IMR-90 (cell line): ENCODE results near the gene PHAF1. TPM values are rescaled to one million over a fixed set of nuclear protein-coding genes. Genes with fewer than 3 reads are reported as not detected.

Experiments
- ATAC-seq: fragments of 200-7000 bp; cut with Tn5 transposase; 2 replicates; pipeline ENCODE4 v1.9.1; 2020; ENCODE audit warnings: low read depth, mild to moderate bottlenecking, moderate library complexity
- BruUV-seq: library from RNA; stranded (reverse); fragments of 400-500 nt; replicated peaks from 2 replicates; lab custom pipeline; 2021; lab: Mats Ljungman, UMichigan
- CTCF ChIA-PET: fragments of 300-600 bp; formaldehyde crosslinking; extraction: SDS; loops from one replicate; lab custom pipeline; 2021; ENCODE audit warnings: antibody characterized with exemption; lab: Yijun Ruan, JAX
- POLR2A ChIA-PET: fragments of 300-600 bp; sonication (Branson Sonifier 250); formaldehyde crosslinking; loops from one replicate; lab custom pipeline; 2022; ENCODE audit warnings: antibody characterized with exemption; ENCODE audit not compliant: unreplicated experiment; lab: Charles Lee
- DNase-seq: peaks from one replicate; pipeline ENCODE4 v3.0.0; 2013
- H2AFZ ChIP-seq: replicated peaks from 2 replicates; pipeline ENCODE3; 2013; ENCODE audit warnings: low read length, mild to moderate bottlenecking; ENCODE audit not compliant: poor library complexity
- H2AK5ac ChIP-seq: 2 replicates; pipeline ENCODE4 v1.6.1; 2013; ENCODE audit warnings: low read depth, low read length, inconsistent platforms
- H2AK9ac ChIP-seq: replicated peaks from 2 replicates; pipeline ENCODE3; 2013; ENCODE audit warnings: mild to moderate bottlenecking, low read depth, low read length, moderate library complexity; ENCODE audit not compliant: poor library complexity
- H2BK120ac ChIP-seq: 2 replicates; pipeline ENCODE4 v1.6.1; 2013; ENCODE audit warnings: low read depth, low read length, inconsistent platforms
- H2BK15ac ChIP-seq: 3 replicates; pipeline ENCODE4 v1.6.1; 2013; ENCODE audit warnings: low read depth, low read length, inconsistent platforms
- H2BK20ac ChIP-seq: 2 replicates; pipeline ENCODE4 v1.6.1; 2013; ENCODE audit warnings: low read depth, mild to moderate bottlenecking, inconsistent platforms, low read length, moderate library complexity
- H2BK5ac ChIP-seq: 2 replicates; pipeline ENCODE4 v1.6.1; 2013; ENCODE audit warnings: mild to moderate bottlenecking, low read depth, low read length, inconsistent platforms; ENCODE audit not compliant: poor library complexity, severe bottlenecking
- H3K14ac ChIP-seq: replicated peaks from 2 replicates; pipeline ENCODE4 v1.6.1; 2013; ENCODE audit warnings: low read depth, low read length, inconsistent platforms
- H3K18ac ChIP-seq: 2 replicates; pipeline ENCODE4 v1.6.1; 2013; ENCODE audit warnings: low read depth, low read length, control low read depth
- H3K23ac ChIP-seq: 2 replicates; pipeline ENCODE4 v1.6.1; 2013; ENCODE audit warnings: low read depth, low read length, inconsistent platforms
- H3K27ac ChIP-seq: 2 replicates; pipeline ENCODE4 v1.5.1; 2013; ENCODE audit warnings: mild to moderate bottlenecking, control low read depth, low read length; ENCODE audit not compliant: insufficient read depth
- H3K27me3 ChIP-seq: 2 replicates; pipeline ENCODE4 v1.6.1; 2013; ENCODE audit warnings: low read length; ENCODE audit not compliant: control insufficient read depth, insufficient read depth
- H3K36me3 ChIP-seq: 2 replicates; pipeline ENCODE4 v1.6.1; 2013; ENCODE audit warnings: low read length, mixed read lengths; ENCODE audit not compliant: control insufficient read depth, insufficient read depth
- H3K4ac ChIP-seq: 2 replicates; pipeline ENCODE4 v1.6.1; 2013; ENCODE audit warnings: low read depth, low read length, inconsistent platforms
- H3K4me1 ChIP-seq: 2 replicates; pipeline ENCODE4 v1.6.1; 2013; ENCODE audit warnings: low read length, mixed read lengths; ENCODE audit not compliant: control insufficient read depth, insufficient read depth
- H3K4me2 ChIP-seq: 2 replicates; pipeline ENCODE4 v1.6.1; 2013; ENCODE audit warnings: low read depth, mild to moderate bottlenecking, control low read depth, low read length, moderate library complexity
- H3K4me3 ChIP-seq: 2 replicates; pipeline ENCODE4 v1.5.1; 2013; ENCODE audit warnings: low read depth, mild to moderate bottlenecking, control low read depth, low read length, moderate library complexity; ENCODE audit not compliant: insufficient read depth
- H3K56ac ChIP-seq: 2 replicates; pipeline ENCODE4 v1.6.1; 2013; ENCODE audit warnings: low read length, inconsistent platforms; ENCODE audit not compliant: insufficient read depth; ENCODE audit errors: extremely low read depth
- H3K79me1 ChIP-seq, 2 experiments: 2 replicates each; pipeline ENCODE4 v1.6.1; 2013; ENCODE audit warnings: low read length in 2 of 2, inconsistent platforms in 1 of 2, low read depth in 1 of 2
- H3K9ac ChIP-seq: 2 replicates; pipeline ENCODE4 v1.6.1; 2013; ENCODE audit warnings: low read depth, low read length, control low read depth
- H3K9me1 ChIP-seq: 2 replicates; pipeline ENCODE4 v1.6.1; 2013; ENCODE audit warnings: low read length, inconsistent platforms; ENCODE audit not compliant: insufficient read depth
- H3K9me3 ChIP-seq: 2 replicates; pipeline ENCODE4 v1.6.1; 2013; ENCODE audit warnings: low read length; ENCODE audit not compliant: control insufficient read depth, insufficient read depth
- H4K20me1 ChIP-seq: 2 replicates; pipeline ENCODE4 v1.6.1; 2013; ENCODE audit warnings: low read length, inconsistent platforms; ENCODE audit not compliant: insufficient read depth
- H4K5ac ChIP-seq: 2 replicates; pipeline ENCODE4 v1.6.1; 2013; ENCODE audit warnings: mild to moderate bottlenecking, low read depth, low read length, control low read depth
- H4K8ac ChIP-seq, 2 experiments: 2 replicates each; pipeline ENCODE4 v1.6.1; 2013; ENCODE audit warnings: low read depth in 2 of 2, low read length in 2 of 2, control low read depth in 1 of 2, inconsistent platforms in 1 of 2
- H4K91ac ChIP-seq: 2 replicates; pipeline ENCODE4 v1.6.1; 2013; ENCODE audit warnings: low read depth, low read length, inconsistent platforms; ENCODE audit not compliant: insufficient read depth
- CEBPB ChIP-seq: IDR thresholded peaks from 2 replicates; pipeline ENCODE4 v1.6.1; 2012; ENCODE audit warnings: low read depth, low read length, improper control_type of control experiment
- FOS ChIP-seq: fragments of 150-350 bp; IDR thresholded peaks from 2 replicates; pipeline ENCODE4 v1.6.1; 2016; ENCODE audit warnings: low read depth, low read length
- NFE2L2 ChIP-seq: fragments of 150-350 bp; IDR thresholded peaks from 2 replicates; pipeline ENCODE4 v1.6.1; 2016; ENCODE audit warnings: low read depth, mild to moderate bottlenecking, low read length
- POLR2A ChIP-seq: IDR thresholded peaks from 2 replicates; pipeline ENCODE4 v1.6.1; 2012; ENCODE audit warnings: mild to moderate bottlenecking, low read depth, low read length
- RAD21 ChIP-seq: IDR thresholded peaks from 2 replicates; pipeline ENCODE4 v1.6.1; 2012; ENCODE audit warnings: low read length, improper control_type of control experiment
- SMC3 ChIP-seq: fragments of 150-350 bp; IDR thresholded peaks from 2 replicates; pipeline ENCODE4 v1.6.1; 2016; ENCODE audit warnings: low read depth, mild to moderate bottlenecking, antibody characterized with exemption, low read length, moderate library complexity
- WGBS, 2 experiments: methylation state at CpG; one replicate each; pipeline versions ENCODE4 v1.1.5 to v1.1.7; 2013; ENCODE audit warnings: missing lambda C conversion rate in 2 of 2; ENCODE audit not compliant: insufficient read length in 1 of 2; ENCODE audit errors: extremely low coverage in 2 of 2; 5-methylcytosine and 5-hydroxymethylcytosine counted together
- dilution Hi-C: fragments of 300-500 bp; cut with HindIII; formaldehyde crosslinking; loops from one replicate; pipeline ENCODE4 v1.14.3; 2018; ENCODE audit warnings: low sequenced_read_pairs; ENCODE audit not compliant: unreplicated experiment
- in situ Hi-C: fragments of 300-500 bp; cut with MboI; formaldehyde crosslinking; loops from 3 replicates; pipeline ENCODE4 v1.14.3; 2019; ENCODE audit warnings: low sequenced_read_pairs, inconsistent platforms, mixed read lengths
- intact Hi-C: fragments of 100-400 bp; cut with micrococcal nuclease; formaldehyde crosslinking; loops from 2 replicates; pipeline ENCODE4 v1.10.0; 2022
- polyA plus RNA-seq, 3 experiments: library from polyadenylated mRNA; depleted of rRNA; stranded (reverse); fragments of >200 nt; gene quantifications; 2 replicates each; pipeline ENCODE4 v1.2.3, GENCODE V29; 2012; ENCODE audit warnings: low replicate concordance in 1 of 3
- total RNA-seq: library from RNA; depleted of rRNA; stranded (reverse); fragments of >200 nt; gene quantifications from 2 replicates; pipeline ENCODE4 v1.2.3, GENCODE V29; 2012
- TF ChIP-seq, protein P1 (sequence below): conservative IDR thresholded peaks from 2 replicates; pipeline ENCODE4 v1.5.1; 2012; ENCODE audit warnings: mild to moderate bottlenecking, low read depth, low read length, improper control_type of control experiment

Gene PHAF1
- total and polyA plus RNA-seq, 2 of the 4 experiments (the other 2 are of a cell fraction) = 14.0 to 19.8 TPM

DNA sequence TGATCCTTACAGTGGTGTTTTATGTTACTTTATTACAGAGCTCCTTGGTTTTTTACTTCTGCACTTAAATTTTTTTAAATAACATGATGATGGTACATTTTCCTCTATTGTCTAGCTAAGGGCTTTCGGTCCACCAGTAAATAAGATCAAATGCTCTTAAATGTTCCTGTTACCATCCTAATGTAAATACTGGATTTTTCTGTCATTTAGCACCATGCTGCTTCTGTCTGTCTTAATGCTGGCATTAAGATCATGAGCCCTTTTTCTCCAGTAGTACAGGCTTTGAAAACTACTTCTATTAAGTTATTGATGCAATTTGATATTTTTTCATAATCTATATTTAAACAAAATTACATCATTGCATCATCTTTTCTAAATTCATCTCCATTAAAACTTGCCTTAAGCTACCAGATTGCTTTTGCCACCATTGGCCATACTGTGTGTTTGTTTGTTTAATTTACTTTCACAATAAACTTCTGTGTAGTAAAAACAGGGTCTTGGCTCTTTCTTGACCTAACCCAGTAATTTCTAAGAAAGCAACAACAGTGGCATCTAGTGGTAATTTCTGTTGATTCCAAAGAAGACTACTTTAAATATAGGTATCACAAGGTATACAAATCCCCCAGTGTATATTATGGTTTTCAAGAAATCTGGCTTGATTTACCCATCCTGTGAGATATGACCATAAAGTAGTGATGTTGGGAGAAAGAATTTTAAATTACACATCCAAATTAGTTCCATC is 9.0 kb upstream of the PHAF1 start:
- H4K20me1 ChIP-seq = peaks cover 19% of the 10 kb centered on the region
- H3K4ac ChIP-seq = no peak overlapping the region
- H3K23ac ChIP-seq = no peak overlapping the region
- H3K56ac ChIP-seq = no peak overlapping the region
- DNase-seq (peak; percentile 56), ATAC-seq (peak; percentile 63)
- dilution Hi-C loops = no loop called here
- peaks cover 6% of the 10 kb centered on the region; the same call in 1 of the 2 replicates for H3K9me1 ChIP-seq
- H2BK5ac ChIP-seq = peak overlapping the region; percentile 30
- H2AK9ac ChIP-seq = no peak overlapping the region
- H4K8ac ChIP-seq = no peak overlapping the region
- H3K79me1 ChIP-seq = peaks cover 5 to 7% of the 10 kb centered on the region in 2 experiments; a peak in 3 of 4 replicates
- H3K9me3 ChIP-seq = no peaks in the 10 kb centered on the region
- H3K9ac ChIP-seq = no peak overlapping the region
- peaks cover 5% of the 10 kb centered on the region for H3K4me1 ChIP-seq
- H3K27ac ChIP-seq = no peak overlapping the region
- H4K5ac ChIP-seq = no peak overlapping the region
- ChIA-PET POLR2A (interaction anchor here (0.6 kb wide), 2 partner anchors 64 to 79 kb away, joined by 3 to 4 read pairs; no protein-coding TSS in a partner anchor), CTCF (interaction anchor here (0.6 to 2.6 kb wide), 15 partner anchors 11 to 153 kb away, joined by 3 to 22 read pairs (median 4); partner anchors contain the start of gene NOL3)
- no peak overlapping the region for H2BK15ac ChIP-seq
- no TSS peak for BruUV-seq
- peak; percentile 70 for TF ChIP-seq CEBPB
- TF ChIP-seq, protein P1, sequence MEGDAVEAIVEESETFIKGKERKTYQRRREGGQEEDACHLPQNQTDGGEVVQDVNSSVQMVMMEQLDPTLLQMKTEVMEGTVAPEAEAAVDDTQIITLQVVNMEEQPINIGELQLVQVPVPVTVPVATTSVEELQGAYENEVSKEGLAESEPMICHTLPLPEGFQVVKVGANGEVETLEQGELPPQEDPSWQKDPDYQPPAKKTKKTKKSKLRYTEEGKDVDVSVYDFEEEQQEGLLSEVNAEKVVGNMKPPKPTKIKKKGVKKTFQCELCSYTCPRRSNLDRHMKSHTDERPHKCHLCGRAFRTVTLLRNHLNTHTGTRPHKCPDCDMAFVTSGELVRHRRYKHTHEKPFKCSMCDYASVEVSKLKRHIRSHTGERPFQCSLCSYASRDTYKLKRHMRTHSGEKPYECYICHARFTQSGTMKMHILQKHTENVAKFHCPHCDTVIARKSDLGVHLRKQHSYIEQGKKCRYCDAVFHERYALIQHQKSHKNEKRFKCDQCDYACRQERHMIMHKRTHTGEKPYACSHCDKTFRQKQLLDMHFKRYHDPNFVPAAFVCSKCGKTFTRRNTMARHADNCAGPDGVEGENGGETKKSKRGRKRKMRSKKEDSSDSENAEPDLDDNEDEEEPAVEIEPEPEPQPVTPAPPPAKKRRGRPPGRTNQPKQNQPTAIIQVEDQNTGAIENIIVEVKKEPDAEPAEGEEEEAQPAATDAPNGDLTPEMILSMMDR = peak; percentile 58
- no peak for TF ChIP-seq FOS
- no peak for TF ChIP-seq NFE2L2
- no peak for TF ChIP-seq POLR2A
- peak; percentile 58 for TF ChIP-seq SMC3
- peak; percentile 58 for TF ChIP-seq RAD21
- H2BK120ac ChIP-seq = no peak overlapping the region
- no peak overlapping the region for H3K18ac ChIP-seq
- no peaks in the 10 kb centered on the region for H3K27me3 ChIP-seq
- no peak overlapping the region for H3K4me3 ChIP-seq
- WGBS, 2 experiments = no CpG with 5 or more reads among the region's 1 CpG
- no peak overlapping the region for H2AK5ac ChIP-seq
- H3K4me2 ChIP-seq = peak overlapping the region; percentile 49; the same call in 1 of the 2 replicates
- no peak overlapping the region for H2BK20ac ChIP-seq
- intact Hi-C loops = loop anchor here (1.0 kb wide), 2 partner anchors 82 to 123 kb away; no protein-coding TSS in a partner anchor
- no peak overlapping the region for H4K91ac ChIP-seq
- H3K36me3 ChIP-seq = peaks cover 2% of the 10 kb centered on the region; the same call in 1 of the 2 replicates
- no peak overlapping the region for H2AFZ ChIP-seq
- in situ Hi-C loops = no loop called here
- no peak overlapping the region for H3K14ac ChIP-seq
